Activated T-cell treated with anti-CD3 and anti-CD28 coated beads, Interleukin-2, amount 50 U/mL, for 24 hours (primary cell): ENCODE measurements around the gene ADGRV1.

Source experiments
- DNase-seq: peaks from one replicate; pipeline ENCODE4 v3.0.0-alpha.2; 2020
- H3K27ac Mint-ChIP-seq: 2 replicates; pipeline ENCODE4 v1.8.0; 2020; ENCODE audit warnings: mild to moderate bottlenecking, mixed read lengths
- H3K27me3 Mint-ChIP-seq: 2 replicates; pipeline ENCODE4 v1.8.0; 2020; ENCODE audit warnings: mixed read lengths
- H3K36me3 Mint-ChIP-seq: 2 replicates; pipeline ENCODE4 v1.8.0; 2020; ENCODE audit warnings: low read depth, mixed read lengths
- H3K4me1 Mint-ChIP-seq: 2 replicates; pipeline ENCODE4 v1.8.0; 2020; ENCODE audit warnings: low read depth, mixed read lengths
- H3K4me3 Mint-ChIP-seq: 2 replicates; pipeline ENCODE4 v1.8.0; 2020; ENCODE audit warnings: mild to moderate bottlenecking, moderate library complexity, mixed read lengths
- H3K9me3 Mint-ChIP-seq: 2 replicates; pipeline ENCODE4 v1.8.0; 2020; ENCODE audit warnings: mixed read lengths

Gene ADGRV1

GRCh38 chr5:90849939-90850338 lies 291.3 kb downstream of the ADGRV1 start:
- Mint-ChIP-seq H3K36me3 (no peaks in the 10 kb centered on the region), H3K4me1 (peaks cover 2% of the 10 kb centered on the region), H3K27ac (no peak overlapping the region), H3K4me3 (no peak overlapping the region), H3K27me3 (peaks cover 21% of the 10 kb centered on the region), H3K9me3 (no peaks in the 10 kb centered on the region)
- no peak for DNase-seq

DNA sequence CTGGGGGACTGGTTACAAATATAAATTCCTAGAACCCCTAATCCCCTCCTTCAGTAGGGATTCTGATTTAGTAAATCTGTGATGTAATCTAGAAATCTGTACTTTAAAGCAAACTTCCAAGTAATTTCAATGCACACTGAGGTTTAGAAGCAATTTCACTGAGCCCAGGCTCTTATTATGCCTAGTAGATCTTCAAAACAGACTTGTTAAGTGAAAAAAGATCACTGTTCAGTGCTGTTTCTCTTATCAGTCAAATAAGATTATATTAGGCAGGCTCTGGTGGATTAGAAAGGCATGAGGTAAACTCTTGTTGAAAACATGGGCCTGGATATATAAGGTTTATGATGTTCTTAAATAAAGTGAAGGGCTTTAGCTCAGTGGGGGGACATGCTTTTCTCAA lies 293.9 kb downstream of the ADGRV1 start:
- H3K27me3 Mint-ChIP-seq, result peaks cover 2% of the 10 kb centered on the region
- no peaks in the 10 kb centered on the region for H3K4me1 Mint-ChIP-seq
- no peak overlapping the region for H3K27ac Mint-ChIP-seq
- DNase-seq, result no peak
- H3K4me3 Mint-ChIP-seq, result no peak overlapping the region
- H3K9me3 Mint-ChIP-seq, result no peaks in the 10 kb centered on the region
- H3K36me3 Mint-ChIP-seq, result no peaks in the 10 kb centered on the region

DNA sequence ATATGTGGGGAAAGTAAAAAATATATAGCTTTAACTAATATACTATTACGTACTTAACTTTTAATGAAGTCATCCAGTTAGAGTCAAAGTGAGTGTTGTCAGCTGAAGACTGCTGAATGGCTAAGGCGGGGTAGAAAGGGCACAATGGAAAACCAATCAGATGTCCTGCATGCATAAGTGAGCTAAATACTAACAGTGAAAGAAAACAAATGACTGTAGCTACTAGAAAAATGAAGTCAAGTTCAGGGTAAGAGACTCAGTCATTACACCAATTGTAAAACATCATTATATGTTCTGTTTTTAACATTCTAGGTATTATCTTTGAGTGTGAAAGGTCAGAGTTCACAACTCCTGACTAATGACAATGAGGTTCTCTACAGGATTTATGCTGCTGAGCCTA lies 295.2 kb downstream of the ADGRV1 start:
- H3K4me3 Mint-ChIP-seq, result no peak overlapping the region
- H3K27ac Mint-ChIP-seq, result no peak overlapping the region
- no peak for DNase-seq
- no peaks in the 10 kb centered on the region for H3K9me3 Mint-ChIP-seq
- peaks cover 2% of the 10 kb centered on the region for H3K27me3 Mint-ChIP-seq
- H3K4me1 Mint-ChIP-seq, result no peaks in the 10 kb centered on the region
- H3K36me3 Mint-ChIP-seq, result no peaks in the 10 kb centered on the region

GRCh38 chr5:90854169-90854568 lies 295.6 kb downstream of the ADGRV1 start:
- Mint-ChIP-seq H3K36me3 (no peaks in the 10 kb centered on the region), H3K9me3 (no peaks in the 10 kb centered on the region), H3K27me3 (peaks cover 2% of the 10 kb centered on the region), H3K4me1 (no peaks in the 10 kb centered on the region), H3K27ac (no peak overlapping the region), H3K4me3 (no peak overlapping the region)
- DNase-seq, result no peak

DNA sequence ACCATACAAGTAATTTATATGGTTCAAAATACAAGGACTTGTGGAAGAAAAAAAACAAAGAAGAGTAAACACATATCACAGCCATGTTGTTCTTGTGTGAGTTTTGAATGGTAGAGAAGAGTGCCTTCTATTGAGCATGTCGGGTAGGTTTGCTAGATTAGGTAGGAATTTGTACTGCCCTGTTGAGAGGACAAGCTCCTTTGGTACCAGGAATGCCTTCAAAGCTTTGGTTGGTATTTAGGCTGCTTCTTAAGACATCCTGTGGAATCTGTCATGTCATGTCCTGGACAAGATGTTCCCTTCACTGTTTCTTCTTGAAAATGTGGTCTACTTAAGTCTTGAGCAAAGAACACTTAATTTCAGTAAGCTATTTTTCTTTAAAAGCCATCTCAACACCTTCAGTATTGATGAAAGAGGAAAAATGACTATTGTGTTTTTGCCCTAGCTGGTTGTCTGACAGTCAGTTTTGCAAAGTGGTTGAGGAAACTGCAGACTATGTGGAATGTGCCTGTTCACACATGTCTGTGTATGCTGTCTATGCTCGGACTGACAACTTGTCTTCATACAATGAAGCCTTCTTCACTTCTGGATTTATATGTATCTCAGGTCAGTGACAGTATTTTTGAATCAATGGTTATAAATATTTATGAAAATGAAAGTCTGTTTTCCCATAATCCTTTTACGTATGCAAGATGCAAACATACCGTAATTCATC lies 296.9 kb downstream of the ADGRV1 start:
- Mint-ChIP-seq H3K4me3 (no peak overlapping the region), H3K4me1 (no peaks in the 10 kb centered on the region), H3K9me3 (no peaks in the 10 kb centered on the region), H3K27me3 (peaks cover 2% of the 10 kb centered on the region), H3K27ac (no peak overlapping the region), H3K36me3 (no peaks in the 10 kb centered on the region)
- no peak for DNase-seq

DNA sequence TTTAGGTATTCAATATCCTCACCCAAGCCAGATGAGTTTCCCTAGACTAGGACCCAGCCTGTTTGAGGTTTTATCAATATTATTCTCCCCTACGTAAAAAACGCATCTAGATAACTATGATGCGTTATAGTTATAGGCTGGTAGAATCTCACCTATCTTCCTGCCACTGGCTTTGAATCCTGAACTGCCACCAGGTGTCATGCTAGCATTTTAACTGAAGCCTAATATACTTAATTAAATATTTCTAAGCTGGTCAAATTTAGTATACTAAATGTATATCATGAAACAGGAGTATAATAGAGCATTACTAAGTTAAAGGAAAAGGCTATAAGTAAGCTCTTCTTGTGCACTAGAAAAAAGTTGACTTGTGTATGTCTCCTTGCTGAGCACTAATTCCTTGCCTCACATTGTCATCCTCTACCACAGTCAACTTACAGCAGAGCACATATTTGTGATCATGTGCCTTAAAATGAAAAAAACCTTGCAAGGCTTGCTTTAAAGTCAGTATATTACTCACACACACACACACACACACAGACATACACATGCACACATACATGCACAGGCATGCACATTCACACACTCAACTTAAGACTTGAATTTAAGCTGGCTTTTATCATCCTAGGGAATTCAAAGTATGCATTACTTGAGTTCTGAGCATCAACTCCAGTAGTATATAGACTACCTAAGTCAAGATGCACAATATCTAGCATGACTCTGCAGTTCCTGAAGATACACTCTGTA lies 303.4 kb downstream of the ADGRV1 start:
- Mint-ChIP-seq H3K4me1 (peaks cover 2% of the 10 kb centered on the region), H3K36me3 (no peaks in the 10 kb centered on the region), H3K4me3 (no peak overlapping the region), H3K9me3 (no peaks in the 10 kb centered on the region), H3K27ac (no peak overlapping the region), H3K27me3 (no peaks in the 10 kb centered on the region)
- no peak for DNase-seq

GRCh38 chr5:90865180-90865579 lies 306.6 kb downstream of the ADGRV1 start:
- no peaks in the 10 kb centered on the region for H3K36me3 Mint-ChIP-seq
- peaks cover 19% of the 10 kb centered on the region for H3K27me3 Mint-ChIP-seq
- no peak for DNase-seq
- H3K27ac Mint-ChIP-seq, result no peak overlapping the region
- H3K4me3 Mint-ChIP-seq, result no peak overlapping the region
- H3K9me3 Mint-ChIP-seq, result no peaks in the 10 kb centered on the region
- H3K4me1 Mint-ChIP-seq, result peaks cover 6% of the 10 kb centered on the region

DNA sequence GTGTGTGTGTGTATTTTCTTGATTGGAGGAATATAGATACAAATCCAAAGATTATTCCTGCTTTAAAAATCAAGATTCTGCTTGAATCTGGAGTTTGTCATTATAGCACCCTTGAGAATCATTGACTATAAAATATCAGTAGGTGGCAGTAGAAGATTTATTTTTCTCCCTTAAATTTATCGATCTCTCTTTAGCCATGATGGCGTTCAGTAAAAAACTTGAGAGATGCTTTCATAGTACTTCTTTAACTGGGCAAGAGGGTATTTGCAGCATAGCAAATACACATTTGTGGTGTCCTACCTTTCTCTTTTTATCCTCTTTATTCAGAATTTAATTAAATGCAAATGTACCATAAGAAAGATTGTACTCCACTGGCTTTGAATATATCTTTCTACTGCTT lies 307.7 kb downstream of the ADGRV1 start:
- no peak for DNase-seq
- H3K4me3 Mint-ChIP-seq, result no peak overlapping the region

DNA sequence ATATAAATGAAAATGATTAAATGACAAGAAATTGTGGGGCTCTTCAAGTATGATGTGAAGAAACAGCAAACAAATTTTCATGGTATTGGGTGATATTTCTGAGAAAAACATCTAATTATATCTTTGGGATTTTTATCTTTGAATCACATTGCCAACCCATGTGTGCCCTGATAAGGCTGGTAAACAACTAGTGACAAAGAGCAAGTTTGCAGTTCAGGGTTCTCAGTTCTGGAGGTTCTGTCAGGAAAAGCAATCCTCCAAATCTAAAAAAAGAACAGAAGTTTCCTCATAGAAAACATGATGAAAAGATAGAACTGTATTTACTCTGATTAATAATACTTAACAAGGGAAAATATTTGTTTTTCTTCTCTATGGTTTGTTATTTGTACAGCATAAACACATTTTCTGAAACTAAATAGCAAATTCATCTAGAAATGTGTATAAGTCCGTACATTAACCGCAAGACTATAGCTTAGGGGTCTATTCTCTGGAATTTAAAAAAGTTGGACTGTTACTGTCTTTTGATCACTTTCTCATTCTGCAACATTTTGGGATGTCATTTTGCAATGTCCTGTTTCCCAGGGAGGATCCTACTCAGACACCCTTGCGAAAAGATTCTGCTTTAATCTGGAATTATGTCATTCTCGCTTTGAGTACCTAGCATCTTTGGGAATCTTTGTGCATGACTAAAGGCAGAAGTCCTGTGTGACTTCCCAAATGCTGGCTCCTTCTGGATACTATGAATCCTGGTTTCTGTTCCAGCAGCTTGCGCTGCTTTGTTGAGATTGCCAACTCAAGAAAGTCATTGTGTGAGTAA lies 308.5 kb downstream of the ADGRV1 start:
- H3K4me3 Mint-ChIP-seq, result no peak overlapping the region
- peaks cover 21% of the 10 kb centered on the region for H3K27me3 Mint-ChIP-seq
- no peak for DNase-seq
- no peaks in the 10 kb centered on the region for H3K36me3 Mint-ChIP-seq
- H3K4me1 Mint-ChIP-seq, result peaks cover 21% of the 10 kb centered on the region
- H3K27ac Mint-ChIP-seq, result no peak overlapping the region
- no peaks in the 10 kb centered on the region for H3K9me3 Mint-ChIP-seq

More for the DNA sequence above, 307.7 kb downstream of the ADGRV1 start:
- H3K27me3 Mint-ChIP-seq, result peaks cover 21% of the 10 kb centered on the region
- H3K9me3 Mint-ChIP-seq, result no peaks in the 10 kb centered on the region
- peaks cover 14% of the 10 kb centered on the region for H3K4me1 Mint-ChIP-seq
- no peaks in the 10 kb centered on the region for H3K36me3 Mint-ChIP-seq
- H3K27ac Mint-ChIP-seq, result no peak overlapping the region

DNA sequence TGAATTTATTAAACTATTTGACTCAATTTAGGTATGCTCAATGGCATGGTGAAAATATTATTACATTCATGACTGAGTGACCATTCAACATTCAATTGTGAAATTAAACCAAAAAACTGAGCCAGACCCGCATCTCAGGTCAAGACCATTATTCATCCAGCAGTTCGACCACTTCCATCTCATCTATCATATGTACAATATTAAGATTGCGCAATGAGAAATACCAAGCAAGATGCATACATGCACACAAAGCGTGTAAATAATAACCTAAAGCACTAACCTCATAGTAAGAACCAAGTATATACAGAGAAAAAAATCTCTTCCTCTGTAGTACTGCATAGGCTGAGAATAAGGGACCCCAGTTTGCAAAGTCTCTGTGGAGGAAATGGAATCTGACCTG lies 310.2 kb downstream of the ADGRV1 start:
- no peak for DNase-seq
- peaks cover 35% of the 10 kb centered on the region for H3K4me1 Mint-ChIP-seq
- no peak overlapping the region for H3K4me3 Mint-ChIP-seq
- H3K27ac Mint-ChIP-seq, result no peak overlapping the region
- no peaks in the 10 kb centered on the region for H3K9me3 Mint-ChIP-seq
- H3K27me3 Mint-ChIP-seq, result peaks cover 23% of the 10 kb centered on the region
- no peaks in the 10 kb centered on the region for H3K36me3 Mint-ChIP-seq

DNA sequence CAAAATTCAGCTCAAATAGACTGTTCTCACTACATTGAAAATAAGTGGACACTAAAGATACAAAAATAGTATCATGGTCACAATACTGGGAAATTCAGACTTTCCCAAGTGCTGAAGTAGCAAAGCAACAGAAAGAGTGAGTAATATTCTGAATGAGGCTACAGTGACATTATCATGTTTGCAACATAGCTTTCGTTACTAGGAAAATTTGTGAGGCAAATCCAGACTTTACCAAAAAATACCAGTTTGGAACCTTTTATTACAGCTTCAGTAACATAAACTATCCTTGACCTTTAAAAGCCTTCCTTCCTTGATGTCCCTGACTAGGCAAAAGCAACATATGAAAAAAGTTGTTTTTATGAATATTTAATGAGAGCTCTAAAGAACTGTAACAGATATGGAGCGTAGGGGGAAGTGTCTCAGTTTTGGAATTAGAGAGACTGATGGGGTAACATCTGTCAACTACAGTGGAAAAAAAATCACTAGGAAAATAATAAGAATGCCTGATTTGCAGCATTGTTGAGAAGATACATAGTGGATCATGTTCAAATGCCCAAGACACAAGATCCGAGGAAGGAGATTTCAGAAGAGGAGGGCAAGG lies 312.9 kb downstream of the ADGRV1 start:
- Mint-ChIP-seq H3K4me3 (no peak overlapping the region), H3K9me3 (no peaks in the 10 kb centered on the region), H3K4me1 (peaks cover 41% of the 10 kb centered on the region), H3K27ac (peak overlapping the region; percentile 39), H3K27me3 (peaks cover 38% of the 10 kb centered on the region), H3K36me3 (no peaks in the 10 kb centered on the region)
- no peak for DNase-seq

GRCh38 chr5:90873033-90873517 lies 314.5 kb downstream of the ADGRV1 start:
- Mint-ChIP-seq H3K4me1 (peaks cover 41% of the 10 kb centered on the region), H3K4me3 (no peak overlapping the region), H3K27me3 (peaks cover 45% of the 10 kb centered on the region), H3K36me3 (no peaks in the 10 kb centered on the region), H3K27ac (no peak overlapping the region), H3K9me3 (no peaks in the 10 kb centered on the region)
- no peak for DNase-seq

- Mint-ChIP-seq H3K4me3 (no peak overlapping the region), H3K36me3 (no peaks in the 10 kb centered on the region), H3K27ac (no peak overlapping the region), H3K9me3 (no peaks in the 10 kb centered on the region), H3K4me1 (peaks cover 45% of the 10 kb centered on the region), H3K27me3 (peaks cover 48% of the 10 kb centered on the region)
- DNase-seq, result no peak
Observed at GRCh38 chr5:90874066-90874465, 315.5 kb downstream of the ADGRV1 start.

DNA sequence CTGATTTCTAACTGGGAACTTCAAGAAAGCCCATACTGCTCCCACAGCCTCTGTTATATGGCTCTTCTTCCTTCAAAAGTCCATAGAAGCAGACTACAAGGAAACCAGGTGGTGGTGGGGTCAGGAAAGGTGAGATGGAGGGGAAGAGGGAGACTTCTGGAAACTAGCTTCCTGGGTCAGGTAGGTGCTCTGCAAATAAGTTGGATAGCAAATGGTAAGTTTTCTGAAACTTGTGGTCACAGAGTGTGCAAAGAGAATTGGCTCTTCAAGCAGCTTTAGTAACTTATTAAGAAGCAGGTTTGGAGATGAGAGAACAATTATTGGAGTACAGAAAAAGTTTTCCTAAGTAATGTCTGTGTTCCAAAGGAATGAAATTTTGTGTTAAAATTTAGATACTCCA lies 316.9 kb downstream of the ADGRV1 start:
- peaks cover 47% of the 10 kb centered on the region for H3K27me3 Mint-ChIP-seq
- H3K27ac Mint-ChIP-seq, result no peak overlapping the region
- H3K4me1 Mint-ChIP-seq, result peaks cover 38% of the 10 kb centered on the region
- DNase-seq, result no peak
- H3K9me3 Mint-ChIP-seq, result no peaks in the 10 kb centered on the region
- no peaks in the 10 kb centered on the region for H3K36me3 Mint-ChIP-seq
- no peak overlapping the region for H3K4me3 Mint-ChIP-seq
